ENCODE results near the gene SLC26A4.

DNA sequence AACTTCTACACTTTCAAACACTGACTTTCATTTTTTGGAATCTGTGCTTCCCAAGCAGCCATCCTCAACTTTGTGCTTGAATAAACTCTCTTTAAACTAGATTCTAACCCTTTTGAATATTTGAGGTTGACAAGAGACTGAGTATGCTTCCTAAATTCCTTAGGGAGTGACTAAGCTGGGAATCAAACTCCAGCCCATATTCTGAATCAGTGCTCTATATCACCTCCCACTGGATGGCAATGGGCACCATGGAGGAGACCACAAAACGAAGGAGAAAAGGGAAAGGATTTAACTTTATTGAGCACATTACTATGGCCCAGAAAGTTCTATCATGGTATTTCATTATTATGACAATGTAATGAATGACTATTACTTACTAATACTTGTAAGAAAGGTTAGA, 17.2 kb upstream of the SLC26A4 start:
- TF ChIP-seq, protein P1, sequence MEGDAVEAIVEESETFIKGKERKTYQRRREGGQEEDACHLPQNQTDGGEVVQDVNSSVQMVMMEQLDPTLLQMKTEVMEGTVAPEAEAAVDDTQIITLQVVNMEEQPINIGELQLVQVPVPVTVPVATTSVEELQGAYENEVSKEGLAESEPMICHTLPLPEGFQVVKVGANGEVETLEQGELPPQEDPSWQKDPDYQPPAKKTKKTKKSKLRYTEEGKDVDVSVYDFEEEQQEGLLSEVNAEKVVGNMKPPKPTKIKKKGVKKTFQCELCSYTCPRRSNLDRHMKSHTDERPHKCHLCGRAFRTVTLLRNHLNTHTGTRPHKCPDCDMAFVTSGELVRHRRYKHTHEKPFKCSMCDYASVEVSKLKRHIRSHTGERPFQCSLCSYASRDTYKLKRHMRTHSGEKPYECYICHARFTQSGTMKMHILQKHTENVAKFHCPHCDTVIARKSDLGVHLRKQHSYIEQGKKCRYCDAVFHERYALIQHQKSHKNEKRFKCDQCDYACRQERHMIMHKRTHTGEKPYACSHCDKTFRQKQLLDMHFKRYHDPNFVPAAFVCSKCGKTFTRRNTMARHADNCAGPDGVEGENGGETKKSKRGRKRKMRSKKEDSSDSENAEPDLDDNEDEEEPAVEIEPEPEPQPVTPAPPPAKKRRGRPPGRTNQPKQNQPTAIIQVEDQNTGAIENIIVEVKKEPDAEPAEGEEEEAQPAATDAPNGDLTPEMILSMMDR (IDR thresholded peaks at IDR 0.05; ENCODE audit: insufficient read depth, low read depth, low read length): peak; percentile 57
- no peak for TF ChIP-seq EZH2 (IDR thresholded peaks at IDR 0.05; ENCODE audit: insufficient read depth, low read length)

Data from astrocyte (in vitro differentiated cells and primary cell).